ENCODE data around the gene NDUFAF3.

Gene NDUFAF3

DNA sequence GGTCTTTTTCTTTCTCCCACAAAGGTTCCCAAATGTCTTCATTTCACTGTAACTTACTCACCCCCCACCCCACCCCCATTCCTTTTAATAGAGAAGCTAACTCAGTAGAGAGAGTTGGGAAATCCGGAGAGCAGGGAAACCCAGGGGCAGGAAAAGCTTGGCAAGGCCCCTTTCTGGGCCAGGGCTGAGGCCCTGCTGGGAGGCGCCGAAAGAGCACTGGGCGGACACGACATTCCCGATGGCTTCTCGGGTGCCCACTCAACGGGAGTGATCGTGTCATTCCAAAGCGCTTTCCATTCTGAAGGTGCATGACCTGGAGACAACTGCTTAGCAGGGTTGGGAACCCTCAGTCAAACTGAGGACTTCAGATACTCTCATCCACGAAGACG, 2.0 kb upstream of the NDUFAF3 start:
- POLR2A ChIA-PET: interaction anchor here (0.6 to 3.4 kb wide), 8 partner anchors 8 to 74 kb away, joined by 3 to 70 read pairs (median 22); partner anchors contain the start of genes IMPDH2, P4HTM, QRICH1 and WDR6
- TF ChIP-seq, protein P1, sequence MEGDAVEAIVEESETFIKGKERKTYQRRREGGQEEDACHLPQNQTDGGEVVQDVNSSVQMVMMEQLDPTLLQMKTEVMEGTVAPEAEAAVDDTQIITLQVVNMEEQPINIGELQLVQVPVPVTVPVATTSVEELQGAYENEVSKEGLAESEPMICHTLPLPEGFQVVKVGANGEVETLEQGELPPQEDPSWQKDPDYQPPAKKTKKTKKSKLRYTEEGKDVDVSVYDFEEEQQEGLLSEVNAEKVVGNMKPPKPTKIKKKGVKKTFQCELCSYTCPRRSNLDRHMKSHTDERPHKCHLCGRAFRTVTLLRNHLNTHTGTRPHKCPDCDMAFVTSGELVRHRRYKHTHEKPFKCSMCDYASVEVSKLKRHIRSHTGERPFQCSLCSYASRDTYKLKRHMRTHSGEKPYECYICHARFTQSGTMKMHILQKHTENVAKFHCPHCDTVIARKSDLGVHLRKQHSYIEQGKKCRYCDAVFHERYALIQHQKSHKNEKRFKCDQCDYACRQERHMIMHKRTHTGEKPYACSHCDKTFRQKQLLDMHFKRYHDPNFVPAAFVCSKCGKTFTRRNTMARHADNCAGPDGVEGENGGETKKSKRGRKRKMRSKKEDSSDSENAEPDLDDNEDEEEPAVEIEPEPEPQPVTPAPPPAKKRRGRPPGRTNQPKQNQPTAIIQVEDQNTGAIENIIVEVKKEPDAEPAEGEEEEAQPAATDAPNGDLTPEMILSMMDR (IDR thresholded peaks at IDR 0.05; ENCODE audit: insufficient read depth, low read length, missing control alignments): no peak
- CTCF ChIA-PET: interaction anchor here (3.8 to 9.8 kb wide), 3 partner anchors 7 to 30 kb away, joined by 59 to 95 read pairs (median 64); partner anchors contain the start of genes P4HTM and WDR6
- DNase-seq (ENCODE audit: low read depth, low spot score): no peak
- peak overlapping the region; percentile 94 for H3K4me3 ChIP-seq (ENCODE audit: low read depth, low read length)

DNA sequence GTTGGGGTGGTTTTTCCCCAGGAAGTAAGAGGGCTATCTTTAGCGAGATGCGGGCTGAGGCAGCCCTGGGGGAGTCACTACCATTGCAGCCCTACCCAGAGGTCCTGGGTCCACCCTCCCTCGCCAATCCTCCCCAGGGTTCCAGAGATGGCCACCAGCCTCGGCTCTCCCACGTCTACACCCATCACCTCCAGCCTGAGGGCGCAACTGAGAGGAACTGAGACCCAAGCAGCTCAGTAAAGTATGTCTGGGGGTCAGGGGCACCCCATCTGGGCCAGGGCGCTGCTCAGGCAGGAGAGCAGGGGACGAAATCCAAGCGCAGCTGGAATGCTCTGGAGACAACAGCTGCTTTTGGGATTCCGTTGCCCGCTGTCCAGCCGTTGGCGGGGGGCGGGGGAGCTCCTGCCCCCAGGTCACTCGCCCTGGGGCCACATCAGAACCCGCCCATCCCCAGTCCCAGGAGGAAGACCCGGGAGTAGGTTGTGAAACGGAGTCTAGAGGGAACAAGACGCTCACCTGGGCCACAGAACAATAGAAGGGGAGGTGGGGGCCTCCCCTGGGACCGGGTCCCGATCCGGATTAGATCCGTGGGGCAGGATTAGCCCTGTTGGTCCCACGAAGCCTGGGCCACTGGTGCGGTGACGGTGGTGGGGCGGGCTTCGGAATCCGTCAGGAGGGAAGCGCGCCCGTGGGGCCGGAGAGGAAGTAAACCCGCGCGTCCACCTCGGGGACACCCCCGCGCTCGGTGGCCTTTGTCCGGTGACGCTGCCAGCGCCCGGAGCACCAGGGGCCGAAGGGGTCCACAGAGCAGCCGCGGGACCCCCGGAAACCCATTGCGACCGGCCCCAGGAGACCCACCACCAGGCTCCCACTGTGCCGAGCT, 1.4 kb upstream of the NDUFAF3 start:
- ChIA-PET CTCF (interaction anchor here (0.9 to 9.8 kb wide), 8 partner anchors 7 to 73 kb away, joined by 3 to 95 read pairs (median 24); partner anchors contain the start of genes P4HTM, QRICH1 and WDR6), POLR2A (interaction anchor here (0.6 to 3.4 kb wide), 14 partner anchors 8 to 429 kb away, joined by 3 to 70 read pairs (median 4); partner anchors contain the start of genes IMPDH2, NICN1, P4HTM and QRICH1)
- peak overlapping the region; percentile 94 for H3K4me3 ChIP-seq (ENCODE audit: low read depth, low read length)
- TF ChIP-seq, protein P1 (IDR thresholded peaks at IDR 0.05; ENCODE audit: insufficient read depth, low read length, missing control alignments): no peak
- DNase-seq (ENCODE audit: low read depth, low spot score): no peak

DNA sequence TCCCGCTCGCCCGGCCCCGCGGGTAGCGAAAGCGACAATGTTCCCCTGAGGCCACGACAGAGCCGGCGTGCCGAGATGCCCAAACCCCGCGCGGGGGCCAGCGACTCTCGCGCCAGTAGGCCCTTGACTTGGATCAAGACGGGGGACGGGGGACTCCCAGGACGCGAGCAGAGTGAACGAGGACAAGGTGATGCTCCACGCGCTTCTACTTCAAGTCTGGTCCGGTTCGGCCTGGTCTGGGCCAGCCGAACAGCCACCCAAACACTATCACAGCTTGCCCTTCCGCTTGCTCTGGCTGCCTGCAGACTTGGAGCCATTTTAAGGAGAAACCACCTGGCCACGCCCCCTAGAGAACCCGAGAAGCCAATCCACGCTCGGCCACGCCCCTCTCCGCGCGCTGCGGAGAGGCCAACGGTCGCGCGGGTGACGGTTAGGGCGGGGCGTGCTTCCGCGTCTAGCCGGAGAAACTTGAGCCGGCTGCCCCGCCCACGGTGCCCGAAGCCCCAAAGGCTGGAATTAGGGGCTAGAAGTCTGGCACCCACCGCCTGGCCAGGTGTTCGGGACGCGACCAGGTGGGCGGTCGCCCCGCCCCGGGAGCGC, 608 bp upstream of the NDUFAF3 start:
- CTCF ChIA-PET: interaction anchor here (0.9 to 9.8 kb wide), 19 partner anchors 8 to 174 kb away, joined by 3 to 95 read pairs (median 6); partner anchors contain the start of genes P4HTM, QRICH1 and WDR6
- POLR2A ChIA-PET: interaction anchor here (0.6 to 3.4 kb wide), 18 partner anchors 8 to 428 kb away, joined by 3 to 70 read pairs (median 4); partner anchors contain the start of genes IMPDH2, LAMB2, NICN1 and P4HTM
- TF ChIP-seq, protein P1 (IDR thresholded peaks at IDR 0.05; ENCODE audit: insufficient read depth, low read length, missing control alignments): no peak
- peak overlapping the region; percentile 94 for H3K4me3 ChIP-seq (ENCODE audit: low read depth, low read length)
- DNase-seq (ENCODE audit: low read depth, low spot score): peak; percentile 65

DNA sequence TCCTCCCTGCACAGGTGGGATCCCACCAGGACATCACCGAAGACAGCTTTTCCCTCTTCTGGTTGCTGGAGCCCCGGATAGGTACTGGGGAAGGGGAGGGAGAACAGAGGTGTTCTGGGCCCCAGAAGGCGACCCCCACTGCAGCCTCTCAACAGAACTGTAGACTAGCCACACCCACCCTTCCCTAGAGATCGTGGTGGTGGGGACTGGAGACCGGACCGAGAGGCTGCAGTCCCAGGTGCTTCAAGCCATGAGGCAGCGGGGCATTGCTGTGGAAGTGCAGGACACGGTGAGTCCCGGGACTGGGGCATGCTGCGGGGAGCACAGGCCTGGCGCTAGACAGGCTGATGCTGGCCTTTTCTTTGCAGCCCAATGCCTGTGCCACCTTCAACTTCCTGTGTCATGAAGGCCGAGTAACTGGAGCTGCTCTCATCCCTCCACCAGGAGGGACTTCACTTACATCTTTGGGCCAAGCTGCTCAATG, 809 bp downstream of the NDUFAF3 start:
- POLR2A ChIA-PET: interaction anchor here (2.8 to 3.4 kb wide), 3 partner anchors 15 to 71 kb away, joined by 31 to 70 read pairs (median 43); partner anchors contain the start of genes P4HTM, QRICH1 and WDR6
- CTCF ChIA-PET: interaction anchor here (0.8 to 9.8 kb wide), 21 partner anchors 9 to 176 kb away, joined by 3 to 95 read pairs (median 4); partner anchors contain the start of genes KLHDC8B, P4HTM, QRICH1 and WDR6

DNA sequence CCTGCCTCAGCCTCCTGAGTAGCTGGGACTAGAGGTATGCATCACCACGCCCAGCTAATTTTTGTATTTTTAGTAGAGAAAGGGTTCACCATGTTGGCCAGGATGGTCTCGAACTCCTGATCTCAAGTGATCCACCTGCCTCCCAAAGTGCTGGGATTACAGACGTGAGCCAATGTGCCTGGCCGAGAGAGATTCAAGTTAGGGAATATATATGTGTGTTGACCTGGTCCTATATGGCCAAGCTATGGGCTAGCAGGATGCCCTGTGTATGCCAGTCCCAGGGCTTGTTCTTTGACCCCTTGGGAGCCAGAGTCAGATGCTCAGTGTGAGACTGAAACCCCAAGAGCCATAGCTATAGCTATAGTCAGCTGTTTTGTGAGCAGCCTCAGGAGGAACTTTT, 1.9 kb downstream of the NDUFAF3 start:
- CTCF ChIA-PET: interaction anchor here (0.7 to 9.8 kb wide), 8 partner anchors 8 to 70 kb away, joined by 3 to 95 read pairs (median 22); partner anchors contain the start of genes QRICH1 and WDR6
- POLR2A ChIA-PET: interaction anchor here (0.6 to 1.1 kb wide), 2 partner anchors 13 to 16 kb away, joined by 3 read pairs; partner anchors contain the start of gene WDR6
- TF ChIP-seq, protein P1 (IDR thresholded peaks at IDR 0.05; ENCODE audit: insufficient read depth, low read length, missing control alignments): no peak
- H3K4me3 ChIP-seq (ENCODE audit: low read depth, low read length): no peak overlapping the region
- no peak for DNase-seq (ENCODE audit: low read depth, low spot score)

More for the DNA sequence above, 809 bp downstream of the NDUFAF3 start:
- DNase-seq (ENCODE audit: low read depth, low spot score): no peak
- TF ChIP-seq, protein P1 (IDR thresholded peaks at IDR 0.05; ENCODE audit: insufficient read depth, low read length, missing control alignments): no peak
- H3K4me3 ChIP-seq (ENCODE audit: low read depth, low read length): peak overlapping the region; percentile 94

All from AG04449 (cell line).